Endothelial cell of umbilical vein (primary cell): Measurements from ENCODE around the gene ANXA6. TPM values are rescaled to one million over a fixed set of nuclear protein-coding genes. Genes with fewer than 3 reads are reported as not detected.

ENCODE experiments used
- BruUV-seq: library from RNA; stranded (reverse); fragments of 400-500 nt; replicated peaks from 2 replicates; lab custom pipeline; 2021; lab: Mats Ljungman, UMichigan
- CTCF ChIA-PET: fragments of 300-600, 350-600 bp; sonication (Branson Sonifier 250); formaldehyde crosslinking; loops from one replicate; lab custom pipeline; 2021; ENCODE audit warnings: antibody characterized with exemption, inconsistent platforms; lab: Charles Lee
- POLR2A ChIA-PET: fragments of 300-600, 350-600 bp; sonication (Branson Sonifier 250); formaldehyde crosslinking; loops from one replicate; lab custom pipeline; 2021; ENCODE audit warnings: antibody characterized with exemption, inconsistent platforms; lab: Charles Lee
- DNase-seq: peaks from one replicate; pipeline ENCODE4 v3.0.0-alpha.2; 2011; ENCODE audit warnings: low read depth, low spot score
- FAIRE-seq: peaks from 2 replicates; lab custom pipeline; 2011; peaks lifted over from hg19 to GRCh38; lab: Jason Lieb, UNC
- H2AFZ ChIP-seq: 2 replicates; pipeline ENCODE4 v1.6.0; 2012; ENCODE audit warnings: low read depth, low read length, control low read depth, inconsistent platforms
- H3K27ac ChIP-seq: 2 replicates; pipeline ENCODE4 v1.5.1; 2011; ENCODE audit warnings: low read depth, mild to moderate bottlenecking, control low read depth, low read length, moderate library complexity; ENCODE audit not compliant: insufficient read depth
- H3K27me3 ChIP-seq, 2 experiments: 2 replicates each; pipeline versions ENCODE4 v1.6.0 to v1.6.1; 2011; ENCODE audit warnings: low read length in 2 of 2, mixed read lengths in 1 of 2; ENCODE audit not compliant: control insufficient read depth in 2 of 2, insufficient read depth in 2 of 2
- H3K36me3 ChIP-seq, 2 experiments: 2 replicates in 1 of 2; 3 replicates in 1 of 2; pipeline ENCODE4 v1.5.1; 2011; ENCODE audit warnings: low read length in 2 of 2, mild to moderate bottlenecking in 1 of 2, moderate library complexity in 1 of 2; ENCODE audit not compliant: control insufficient read depth in 2 of 2, insufficient read depth in 2 of 2; ENCODE audit errors: extremely low read depth in 1 of 2
- H3K4me1 ChIP-seq: 3 replicates; pipeline ENCODE4 v1.5.1; 2011; ENCODE audit warnings: mild to moderate bottlenecking, low read length; ENCODE audit not compliant: control insufficient read depth, insufficient read depth; ENCODE audit errors: extremely low read depth
- H3K4me2 ChIP-seq: 2 replicates; pipeline ENCODE4 v1.6.1; 2011; ENCODE audit warnings: low read length, control low read depth, mixed read lengths; ENCODE audit not compliant: insufficient read depth
- H3K4me3 ChIP-seq, 3 experiments: fragments of 200-600 bp in 1 of 3; sonication (generic), shearing (Covaris generic) in 1 of 3; replicated peaks in 1 of 3; 2 replicates each; pipeline ENCODE4 v1.5.1; 2011 to 2016; ENCODE audit warnings: control low read depth in 3 of 3, low read length in 3 of 3, mild to moderate bottlenecking in 2 of 3, inconsistent platforms in 1 of 3, low read depth in 1 of 3, moderate library complexity in 1 of 3; ENCODE audit not compliant: insufficient read depth in 1 of 3
- H3K79me2 ChIP-seq: 2 replicates; pipeline ENCODE4 v1.6.0; 2012; ENCODE audit warnings: low read length, inconsistent platforms; ENCODE audit not compliant: control insufficient read depth, insufficient read depth
- H3K9ac ChIP-seq: replicated peaks from 2 replicates; pipeline ENCODE3; 2011; ENCODE audit warnings: low read length, control low read depth; ENCODE audit not compliant: insufficient read depth; ENCODE audit errors: extremely low read depth
- H3K9me1 ChIP-seq: replicated peaks from 3 replicates; pipeline ENCODE4 v1.6.0; 2011; ENCODE audit warnings: mild to moderate bottlenecking, low read length; ENCODE audit not compliant: control insufficient read depth, insufficient read depth; ENCODE audit errors: extremely low read depth
- H3K9me3 ChIP-seq: replicated peaks from 2 replicates; pipeline ENCODE4 v1.5.1; 2012; ENCODE audit warnings: low read length, inconsistent platforms; ENCODE audit not compliant: control insufficient read depth, insufficient read depth
- H4K20me1 ChIP-seq: replicated peaks from 2 replicates; pipeline ENCODE3; 2011; ENCODE audit warnings: mild to moderate bottlenecking, low read length; ENCODE audit not compliant: control insufficient read depth, insufficient read depth; ENCODE audit errors: extremely low read depth
- EZH2 ChIP-seq: IDR thresholded peaks from 2 replicates; pipeline ENCODE4 v1.6.1; 2012; ENCODE audit warnings: borderline replicate concordance, low read depth, mild to moderate bottlenecking, moderate library complexity, low read length, inconsistent platforms; ENCODE audit not compliant: severe bottlenecking
- FOS ChIP-seq: IDR thresholded peaks from 2 replicates; pipeline ENCODE4 v1.6.1; 2011; ENCODE audit warnings: mild to moderate bottlenecking, low read length, moderate library complexity, borderline replicate concordance; ENCODE audit not compliant: insufficient read depth
- GATA2 ChIP-seq: IDR thresholded peaks from 2 replicates; pipeline ENCODE4 v1.7.0; 2011; ENCODE audit warnings: low read depth, mild to moderate bottlenecking, moderate library complexity, mixed read lengths, low read length; ENCODE audit not compliant: insufficient read length, insufficient read depth
- JUN ChIP-seq: IDR thresholded peaks from 2 replicates; pipeline ENCODE4 v1.6.1; 2011; ENCODE audit warnings: borderline replicate concordance, low read depth; ENCODE audit not compliant: insufficient read length, insufficient read depth
- MYC ChIP-seq: IDR thresholded peaks from one replicate; pipeline ENCODE4 v1.6.1; 2011; ENCODE audit warnings: mild to moderate bottlenecking, low read depth, low read length
- POLR2A ChIP-seq: IDR thresholded peaks from 2 replicates; pipeline ENCODE4 v1.6.1; 2012; ENCODE audit warnings: low read depth, mild to moderate bottlenecking, control low read depth, low read length
- POLR2AphosphoS5 ChIP-seq: IDR thresholded peaks from 2 replicates; pipeline ENCODE4 v1.6.1; 2012; ENCODE audit warnings: low read depth, mild to moderate bottlenecking, control low read depth, low read length, moderate library complexity; ENCODE audit not compliant: insufficient read depth
- dilution Hi-C: fragments of 300-500 bp; cut with MboI; formaldehyde crosslinking; loops from one replicate; pipeline ENCODE4 v1.15.0; 2019; ENCODE audit warnings: low sequenced_read_pairs; ENCODE audit not compliant: extremely low pct_ligation_motif_present
- intact Hi-C: fragments of 100-400 bp; cut with micrococcal nuclease; formaldehyde crosslinking; loops from one replicate; pipeline ENCODE4 v1.10.0; 2022
- polyA plus RNA-seq, 4 experiments: library from polyadenylated mRNA; depleted of rRNA in 3 of 4; stranded (reverse) in 3 of 4; unstranded in 1 of 4; fragments of >200 nt; gene quantifications; 2 replicates each; pipeline versions ENCODE4 v1.2.1 to v1.2.3, GENCODE V29; 2011 to 2012; ENCODE audit warnings: missing spikeins in 1 of 4
- total RNA-seq: library from RNA; stranded (reverse); gene quantifications from 2 replicates; pipeline ENCODE4 v1.2.3, GENCODE V29; 2021
- TF ChIP-seq, protein P1 (sequence below): IDR thresholded peaks from 2 replicates; pipeline ENCODE4 v1.6.1; 2011; ENCODE audit not compliant: insufficient read depth, insufficient read length
- TF ChIP-seq, protein P2 (sequence below), 2 donors: IDR thresholded peaks; 1 replicate in 1 of 2; 2 replicates in 1 of 2; pipeline ENCODE4 v1.5.1; 2011; ENCODE audit warnings: low read length in 2 of 2, mild to moderate bottlenecking in 2 of 2, moderate library complexity in 2 of 2, control low read depth in 1 of 2, inconsistent platforms in 1 of 2, low read depth in 1 of 2; ENCODE audit not compliant: insufficient read depth in 1 of 2; ENCODE audit errors: extremely low read depth in 1 of 2

The ANXA6 gene
- total and polyA plus RNA-seq, 2 donors (not counting 3 experiments of a cell fraction or from before 2014, with no cell fraction given), result 195 to 266 TPM

DNA sequence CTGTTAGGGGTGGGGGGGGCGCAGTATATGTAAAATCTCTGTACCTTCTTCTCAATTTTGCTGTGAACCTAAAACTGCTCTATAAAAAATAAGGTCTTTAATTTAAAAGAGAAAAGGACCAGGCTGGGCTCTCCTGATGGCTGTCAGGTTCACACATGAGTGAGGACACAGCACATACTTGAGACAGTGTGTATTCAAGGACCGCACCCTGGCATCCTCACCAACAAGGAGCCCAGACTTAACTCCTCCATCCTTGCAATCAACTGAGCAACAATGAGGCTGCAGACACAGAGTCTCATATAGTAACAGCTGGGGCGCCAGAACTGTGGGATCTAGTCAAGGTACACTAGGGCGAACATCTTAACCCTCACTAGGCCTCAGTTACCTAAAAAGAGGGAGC lies 86.6 kb downstream of the ANXA6 start:
- Histone ChIP-seq H2AFZ (no peak overlapping the region), H3K4me1 (peaks cover 22% of the 10 kb centered on the region), H3K9ac (no peak overlapping the region), H3K9me1 (no peaks in the 10 kb centered on the region), H3K27me3 (no peaks in the 10 kb centered on the region), H3K4me2 (peak overlapping the region; percentile 35), H3K27ac (no peak overlapping the region), H4K20me1 (no peaks in the 10 kb centered on the region), H3K36me3 (no peaks in the 10 kb centered on the region), H3K9me3 (no peaks in the 10 kb centered on the region), H3K4me3 (no peak overlapping the region), H3K79me2 (peaks cover 36% of the 10 kb centered on the region)
- TF ChIP-seq, protein P1, sequence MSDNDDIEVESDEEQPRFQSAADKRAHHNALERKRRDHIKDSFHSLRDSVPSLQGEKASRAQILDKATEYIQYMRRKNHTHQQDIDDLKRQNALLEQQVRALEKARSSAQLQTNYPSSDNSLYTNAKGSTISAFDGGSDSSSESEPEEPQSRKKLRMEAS, result no peak
- TF ChIP-seq POLR2AphosphoS5 (no peak), POLR2A (no peak), MYC (no peak), FOS (no peak), JUN (no peak), EZH2 (no peak), GATA2 (no peak)
- TF ChIP-seq, protein P2, sequence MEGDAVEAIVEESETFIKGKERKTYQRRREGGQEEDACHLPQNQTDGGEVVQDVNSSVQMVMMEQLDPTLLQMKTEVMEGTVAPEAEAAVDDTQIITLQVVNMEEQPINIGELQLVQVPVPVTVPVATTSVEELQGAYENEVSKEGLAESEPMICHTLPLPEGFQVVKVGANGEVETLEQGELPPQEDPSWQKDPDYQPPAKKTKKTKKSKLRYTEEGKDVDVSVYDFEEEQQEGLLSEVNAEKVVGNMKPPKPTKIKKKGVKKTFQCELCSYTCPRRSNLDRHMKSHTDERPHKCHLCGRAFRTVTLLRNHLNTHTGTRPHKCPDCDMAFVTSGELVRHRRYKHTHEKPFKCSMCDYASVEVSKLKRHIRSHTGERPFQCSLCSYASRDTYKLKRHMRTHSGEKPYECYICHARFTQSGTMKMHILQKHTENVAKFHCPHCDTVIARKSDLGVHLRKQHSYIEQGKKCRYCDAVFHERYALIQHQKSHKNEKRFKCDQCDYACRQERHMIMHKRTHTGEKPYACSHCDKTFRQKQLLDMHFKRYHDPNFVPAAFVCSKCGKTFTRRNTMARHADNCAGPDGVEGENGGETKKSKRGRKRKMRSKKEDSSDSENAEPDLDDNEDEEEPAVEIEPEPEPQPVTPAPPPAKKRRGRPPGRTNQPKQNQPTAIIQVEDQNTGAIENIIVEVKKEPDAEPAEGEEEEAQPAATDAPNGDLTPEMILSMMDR (IDR thresholded peaks at IDR 0.05; ENCODE audit: extremely low read depth in 1 of 2, insufficient read depth in 1 of 2, low read depth in 1 of 2, low read length in 2 of 2), result no peak
- CTCF ChIA-PET, result interaction anchor here (0.5 to 5.0 kb wide), 7 partner anchors 10 to 286 kb away, joined by 3 to 32 read pairs (median 4); partner anchors contain the start of gene TNIP1
- BruUV-seq, result no TSS peak
- dilution Hi-C loops (no loop called here), intact Hi-C loops (no loop called here)
- DNase-seq (no peak), FAIRE-seq (no peak)
- POLR2A ChIA-PET, result interaction anchor here (0.6 kb wide), 1 partner anchor 10 kb away, joined by 3 read pairs; no protein-coding TSS in a partner anchor
